ENCODE measurements around the gene SOCS7.

GRCh38 chr17:38434178-38434665, 82.6 kb downstream of the SOCS7 start:
- TF ChIP-seq POLR2A (IDR thresholded peaks at IDR 0.05; ENCODE audit: low read depth, low read length) = no peak
- no peak for TF ChIP-seq CEBPB (IDR thresholded peaks at IDR 0.05; ENCODE audit: borderline replicate concordance in 1 of 2, low read depth in 2 of 2, low read length in 2 of 2)
- no peak for TF ChIP-seq ATF7 (IDR thresholded peaks at IDR 0.05; ENCODE audit: low read depth)
- TF ChIP-seq CHD4 (IDR thresholded peaks at IDR 0.05) = no peak
- TF ChIP-seq ZNF274 (IDR thresholded peaks at IDR 0.05; ENCODE audit: insufficient read depth, insufficient read length) = no peak
- no peak for TF ChIP-seq CREB1 (IDR thresholded peaks at IDR 0.05; ENCODE audit: low read depth)
- TF ChIP-seq CREM (IDR thresholded peaks at IDR 0.05; ENCODE audit: low read depth) = no peak
- TF ChIP-seq, protein P1, sequence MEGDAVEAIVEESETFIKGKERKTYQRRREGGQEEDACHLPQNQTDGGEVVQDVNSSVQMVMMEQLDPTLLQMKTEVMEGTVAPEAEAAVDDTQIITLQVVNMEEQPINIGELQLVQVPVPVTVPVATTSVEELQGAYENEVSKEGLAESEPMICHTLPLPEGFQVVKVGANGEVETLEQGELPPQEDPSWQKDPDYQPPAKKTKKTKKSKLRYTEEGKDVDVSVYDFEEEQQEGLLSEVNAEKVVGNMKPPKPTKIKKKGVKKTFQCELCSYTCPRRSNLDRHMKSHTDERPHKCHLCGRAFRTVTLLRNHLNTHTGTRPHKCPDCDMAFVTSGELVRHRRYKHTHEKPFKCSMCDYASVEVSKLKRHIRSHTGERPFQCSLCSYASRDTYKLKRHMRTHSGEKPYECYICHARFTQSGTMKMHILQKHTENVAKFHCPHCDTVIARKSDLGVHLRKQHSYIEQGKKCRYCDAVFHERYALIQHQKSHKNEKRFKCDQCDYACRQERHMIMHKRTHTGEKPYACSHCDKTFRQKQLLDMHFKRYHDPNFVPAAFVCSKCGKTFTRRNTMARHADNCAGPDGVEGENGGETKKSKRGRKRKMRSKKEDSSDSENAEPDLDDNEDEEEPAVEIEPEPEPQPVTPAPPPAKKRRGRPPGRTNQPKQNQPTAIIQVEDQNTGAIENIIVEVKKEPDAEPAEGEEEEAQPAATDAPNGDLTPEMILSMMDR (IDR thresholded peaks at IDR 0.05 in 2 of 3, conservative IDR thresholded peaks at IDR 0.05 in 1 of 3; ENCODE audit: control insufficient read depth in 2 of 3, extremely low read depth in 1 of 3, insufficient read depth in 1 of 3, low read depth in 3 of 3, low read length in 3 of 3) = no peak
- TF ChIP-seq SRF (IDR thresholded peaks at IDR 0.05; ENCODE audit: low read depth in 2 of 2, low read length in 2 of 2) = no peak
- TF ChIP-seq SIN3A (IDR thresholded peaks at IDR 0.05; ENCODE audit: low read depth, low read length) = no peak
- no peak for TF ChIP-seq EZH2 (IDR thresholded peaks at IDR 0.05; ENCODE audit: borderline replicate concordance, control insufficient read depth, low read depth, low read length)
- TF ChIP-seq EP300 (IDR thresholded peaks at IDR 0.05; ENCODE audit: borderline replicate concordance in 1 of 2, control insufficient read depth in 1 of 2, low read depth in 2 of 2, low read length in 2 of 2) = no peak

All from GM12878 (cell line).